ENCODE results near the gene ILKAP.

Gene ILKAP

DNA sequence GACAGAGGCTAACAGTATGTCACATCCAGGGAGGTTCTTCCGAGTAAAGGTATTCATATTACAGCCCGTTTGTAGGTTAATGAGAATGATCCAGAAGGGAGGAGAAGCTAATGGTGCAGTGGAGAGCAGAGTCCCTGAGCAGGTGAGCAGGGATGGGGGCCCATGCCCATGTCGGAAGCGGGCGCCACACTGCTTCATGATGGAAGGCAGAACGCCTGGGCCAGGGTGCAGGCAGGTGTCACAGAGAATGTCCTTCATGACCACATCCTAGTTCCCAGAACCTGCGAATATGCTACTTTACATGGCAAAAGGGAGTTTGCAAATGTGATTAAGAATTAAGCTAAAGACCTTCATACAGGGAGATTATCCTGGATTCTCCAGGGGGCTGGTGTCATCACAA is 32.4 kb upstream of the ILKAP start:
- H3K27ac ChIP-seq (ENCODE audit: insufficient read depth in 1 of 2, low read depth in 1 of 2, low read length in 2 of 2, poor library complexity in 1 of 2, severe bottlenecking in 2 of 2): no peak overlapping the region
- H3K4me3 ChIP-seq (ENCODE audit: control insufficient read depth in 1 of 7, extremely low read depth in 1 of 7, insufficient read depth in 4 of 7, low read depth in 2 of 7, low read length in 6 of 7): no peak overlapping the region
- ChIA-PET POLR2A (no interaction called here), CTCF (interaction anchor here (0.9 kb wide), 1 partner anchor 14 kb away, joined by 4 read pairs; no protein-coding TSS in a partner anchor)
- DNase-seq: no peak
- H3K9me3 ChIP-seq (ENCODE audit: control extremely low read depth in 1 of 5, control insufficient read depth in 4 of 5, insufficient read depth in 2 of 5, low read depth in 1 of 5, low read length in 4 of 5): peaks cover 0 to 5% (median 0%) of the 10 kb centered on the region in 5 experiments
- WGBS (ENCODE audit: insufficient coverage): 99% methylated on average over 7 of the region's 7 CpGs
- H3K4me1 ChIP-seq (ENCODE audit: control extremely low read depth in 1 of 4, control insufficient read depth in 4 of 4, insufficient read depth in 4 of 4, low read length in 3 of 4): peaks cover 0 to 29% (median 27%) of the 10 kb centered on the region in 4 experiments
- H3K27me3 ChIP-seq (replicated peaks in 2 of 5; ENCODE audit: control insufficient read depth in 4 of 5, insufficient read depth in 5 of 5, low read length in 4 of 5): peaks cover 12 to 68% (median 28%) of the 10 kb centered on the region in 5 experiments
- H3K36me3 ChIP-seq (ENCODE audit: control insufficient read depth in 4 of 4, insufficient read depth in 4 of 4, low read length in 3 of 4): no peaks in the 10 kb centered on the region

DNA sequence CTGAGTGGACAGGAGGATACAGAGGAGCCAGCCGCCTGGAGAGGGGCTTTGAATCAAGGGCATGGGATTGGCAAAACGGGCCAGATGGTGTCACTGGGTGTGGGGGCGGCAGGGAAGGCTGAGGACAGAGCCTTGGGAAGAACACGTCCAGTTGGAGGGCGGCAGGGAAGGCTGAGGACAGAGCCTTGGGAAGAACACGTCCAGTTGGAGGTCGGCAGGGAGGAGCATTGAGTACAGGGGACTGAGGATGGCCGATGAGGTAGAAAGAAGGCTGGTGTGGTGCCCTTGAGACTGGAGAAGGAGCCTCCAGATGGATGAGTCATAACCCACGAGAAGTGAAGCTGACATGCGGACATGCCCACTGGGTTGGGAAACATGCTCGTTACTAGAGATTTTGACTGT is 31.8 kb upstream of the ILKAP start:
- 90% methylated on average over 11 of the region's 11 CpGs for WGBS (ENCODE audit: insufficient coverage)
- POLR2A ChIA-PET: no interaction called here
- Histone ChIP-seq H3K27me3 (replicated peaks in 2 of 5; ENCODE audit: control insufficient read depth in 4 of 5, insufficient read depth in 5 of 5, low read length in 4 of 5) (peaks cover 12 to 69% (median 28%) of the 10 kb centered on the region in 5 experiments), H3K4me1 (ENCODE audit: control extremely low read depth in 1 of 4, control insufficient read depth in 4 of 4, insufficient read depth in 4 of 4, low read length in 3 of 4) (peaks cover 0 to 27% (median 24%) of the 10 kb centered on the region in 4 experiments), H3K4me3 (ENCODE audit: control insufficient read depth in 1 of 7, extremely low read depth in 1 of 7, insufficient read depth in 4 of 7, low read depth in 2 of 7, low read length in 6 of 7) (no peak overlapping the region), H3K36me3 (ENCODE audit: control insufficient read depth in 4 of 4, insufficient read depth in 4 of 4, low read length in 3 of 4) (no peaks in the 10 kb centered on the region), H3K9me3 (ENCODE audit: control extremely low read depth in 1 of 5, control insufficient read depth in 4 of 5, insufficient read depth in 2 of 5, low read depth in 1 of 5, low read length in 4 of 5) (peaks cover 0 to 5% (median 0%) of the 10 kb centered on the region in 5 experiments), H3K27ac (ENCODE audit: insufficient read depth in 1 of 2, low read depth in 1 of 2, low read length in 2 of 2, poor library complexity in 1 of 2, severe bottlenecking in 2 of 2) (no peak overlapping the region)
- peak in 2 of 3 donors; percentile 34 to 54 for DNase-seq
- CTCF ChIA-PET: no interaction called here

DNA sequence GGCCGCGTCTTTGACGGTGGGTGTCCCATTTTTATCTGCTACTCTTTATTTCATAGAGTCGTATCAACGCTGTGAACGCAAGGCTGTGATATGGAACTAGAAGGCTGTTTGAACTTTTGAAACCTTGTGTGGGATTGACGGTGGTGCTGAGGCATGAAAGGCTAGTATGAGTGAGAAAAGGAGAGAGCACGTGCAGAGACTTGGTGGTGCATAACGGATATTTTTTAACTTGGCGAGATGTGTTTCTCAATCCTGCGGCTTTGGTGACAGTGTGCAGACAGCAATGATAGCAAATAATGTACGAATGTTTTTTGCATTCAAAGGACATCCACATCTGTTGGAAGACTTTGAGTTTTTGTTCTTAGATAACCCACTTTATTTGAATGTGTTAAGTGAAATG is 30.1 kb upstream of the ILKAP start:
- Histone ChIP-seq H3K9me3 (ENCODE audit: control extremely low read depth in 1 of 5, control insufficient read depth in 4 of 5, insufficient read depth in 2 of 5, low read depth in 1 of 5, low read length in 4 of 5) (no peaks in the 10 kb centered on the region), H3K4me1 (ENCODE audit: control extremely low read depth in 1 of 4, control insufficient read depth in 4 of 4, insufficient read depth in 4 of 4, low read length in 3 of 4) (peaks cover 0 to 14% (median 13%) of the 10 kb centered on the region in 4 experiments), H3K4me3 (ENCODE audit: control insufficient read depth in 1 of 7, extremely low read depth in 1 of 7, insufficient read depth in 4 of 7, low read depth in 2 of 7, low read length in 6 of 7) (no peak overlapping the region), H3K36me3 (ENCODE audit: control insufficient read depth in 4 of 4, insufficient read depth in 4 of 4, low read length in 3 of 4) (no peaks in the 10 kb centered on the region), H3K27ac (ENCODE audit: insufficient read depth in 1 of 2, low read depth in 1 of 2, low read length in 2 of 2, poor library complexity in 1 of 2, severe bottlenecking in 2 of 2) (no peak overlapping the region), H3K27me3 (replicated peaks in 2 of 5; ENCODE audit: control insufficient read depth in 4 of 5, insufficient read depth in 5 of 5, low read length in 4 of 5) (peaks cover 12 to 67% (median 24%) of the 10 kb centered on the region in 5 experiments)
- POLR2A ChIA-PET: no interaction called here
- CTCF ChIA-PET: interaction anchor here (0.5 kb wide), 1 partner anchor 11 kb away, joined by 3 read pairs; no protein-coding TSS in a partner anchor
- no peak for DNase-seq
- 92% methylated on average over 5 of the region's 12 CpGs for WGBS (ENCODE audit: insufficient coverage)

DNA sequence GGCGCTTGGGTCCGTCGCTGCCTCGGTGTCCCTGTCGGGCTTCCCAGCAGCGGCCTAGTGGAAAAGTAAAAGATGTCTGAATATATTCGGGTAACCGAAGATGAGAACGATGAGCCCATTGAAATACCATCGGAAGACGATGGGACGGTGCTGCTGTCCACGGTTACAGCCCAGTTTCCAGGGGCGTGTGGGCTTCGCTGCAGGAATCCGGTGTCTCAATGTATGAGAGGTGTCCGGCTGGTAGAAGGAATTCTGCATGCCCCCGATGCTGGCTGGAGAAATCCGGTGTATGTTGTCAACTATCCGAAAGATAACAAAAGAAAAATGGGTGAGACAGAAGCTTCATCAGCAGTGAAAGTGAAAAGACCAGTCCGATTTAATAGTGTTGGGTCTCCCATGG is 28.3 kb upstream of the ILKAP start:
- Histone ChIP-seq H3K36me3 (ENCODE audit: control insufficient read depth in 4 of 4, insufficient read depth in 4 of 4, low read length in 3 of 4) (no peaks in the 10 kb centered on the region), H3K4me3 (ENCODE audit: control insufficient read depth in 1 of 7, extremely low read depth in 1 of 7, insufficient read depth in 4 of 7, low read depth in 2 of 7, low read length in 6 of 7) (peak overlapping the region in 3 of 7 experiments; percentile 38 to 67 (median 64)), H3K27ac (ENCODE audit: insufficient read depth in 1 of 2, low read depth in 1 of 2, low read length in 2 of 2, poor library complexity in 1 of 2, severe bottlenecking in 2 of 2) (no peak overlapping the region), H3K9me3 (ENCODE audit: control extremely low read depth in 1 of 5, control insufficient read depth in 4 of 5, insufficient read depth in 2 of 5, low read depth in 1 of 5, low read length in 4 of 5) (no peaks in the 10 kb centered on the region), H3K27me3 (replicated peaks in 2 of 5; ENCODE audit: control insufficient read depth in 4 of 5, insufficient read depth in 5 of 5, low read length in 4 of 5) (peaks cover 6 to 51% (median 8%) of the 10 kb centered on the region in 5 experiments), H3K4me1 (ENCODE audit: control extremely low read depth in 1 of 4, control insufficient read depth in 4 of 4, insufficient read depth in 4 of 4, low read length in 3 of 4) (peaks cover 0 to 14% (median 13%) of the 10 kb centered on the region in 4 experiments)
- no peak for DNase-seq
- 63% methylated on average over 21 of the region's 21 CpGs for WGBS (ENCODE audit: insufficient coverage)
- ChIA-PET POLR2A (no interaction called here), CTCF (no interaction called here)

DNA sequence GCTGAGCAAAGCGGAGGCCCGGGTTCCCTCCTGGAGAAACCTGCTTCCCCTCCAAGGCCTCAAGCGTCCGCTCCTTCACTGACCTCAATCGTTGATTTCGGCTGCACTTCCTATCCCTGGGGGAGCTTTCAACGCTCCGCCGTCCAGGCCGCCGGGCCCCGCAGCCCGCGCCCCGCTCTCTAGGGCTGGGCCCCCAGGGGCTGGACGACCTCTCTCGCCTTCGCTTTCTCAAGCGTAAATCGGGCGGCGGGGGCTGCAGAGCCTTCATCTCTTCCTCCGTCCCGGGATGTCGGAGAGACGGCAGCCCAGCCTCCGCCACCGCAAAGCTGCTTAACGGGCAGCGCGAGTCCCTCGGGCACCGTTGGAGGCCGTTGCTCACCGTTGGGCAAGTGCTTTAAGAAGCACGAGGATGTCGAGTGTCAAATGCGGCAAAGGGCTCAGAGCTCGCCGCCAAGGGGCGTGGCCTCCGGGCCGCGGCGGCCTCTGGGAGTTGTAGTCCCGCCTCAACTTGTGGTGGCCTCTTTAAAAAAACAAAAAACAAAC is 27.8 kb upstream of the ILKAP start:
- ChIA-PET POLR2A (no interaction called here), CTCF (no interaction called here)
- no peak overlapping the region for H3K27ac ChIP-seq (ENCODE audit: insufficient read depth in 1 of 2, low read depth in 1 of 2, low read length in 2 of 2, poor library complexity in 1 of 2, severe bottlenecking in 2 of 2)
- H3K36me3 ChIP-seq (ENCODE audit: control insufficient read depth in 4 of 4, insufficient read depth in 4 of 4, low read length in 3 of 4): no peaks in the 10 kb centered on the region
- peaks cover 0 to 14% (median 13%) of the 10 kb centered on the region in 4 experiments for H3K4me1 ChIP-seq (ENCODE audit: control extremely low read depth in 1 of 4, control insufficient read depth in 4 of 4, insufficient read depth in 4 of 4, low read length in 3 of 4)
- DNase-seq: peak; percentile 79 to 91 (median 91)
- H3K27me3 ChIP-seq (replicated peaks in 2 of 5; ENCODE audit: control insufficient read depth in 4 of 5, insufficient read depth in 5 of 5, low read length in 4 of 5): peaks cover 3 to 46% (median 6%) of the 10 kb centered on the region in 5 experiments
- H3K9me3 ChIP-seq (ENCODE audit: control extremely low read depth in 1 of 5, control insufficient read depth in 4 of 5, insufficient read depth in 2 of 5, low read depth in 1 of 5, low read length in 4 of 5): no peaks in the 10 kb centered on the region
- WGBS (ENCODE audit: insufficient coverage): under 1% methylated on average over 38 of the region's 46 CpGs
- peak overlapping the region in 6 of 7 experiments; percentile 36 to 68 (median 60) for H3K4me3 ChIP-seq (ENCODE audit: control insufficient read depth in 1 of 7, extremely low read depth in 1 of 7, insufficient read depth in 4 of 7, low read depth in 2 of 7, low read length in 6 of 7)

DNA sequence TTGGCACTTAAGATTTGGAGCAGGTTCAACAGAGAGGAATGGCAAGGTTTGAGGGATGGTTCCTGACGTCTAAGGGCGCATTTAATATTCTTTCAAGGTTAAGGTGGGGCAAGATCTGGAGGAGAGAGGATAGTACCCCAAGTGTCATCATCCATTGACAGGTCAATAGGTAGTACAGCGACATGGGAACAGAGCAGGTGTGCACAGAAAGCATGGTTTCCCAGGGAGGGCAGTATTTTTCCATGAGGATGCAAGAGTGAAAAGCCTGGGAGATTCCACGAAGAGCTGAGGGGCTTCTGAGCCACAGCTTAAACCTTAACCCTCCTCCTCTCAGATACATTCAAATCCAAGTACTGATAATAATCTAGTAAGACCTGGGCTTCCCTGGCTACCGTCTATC is 27.2 kb upstream of the ILKAP start:
- no peak for DNase-seq
- H3K27ac ChIP-seq (ENCODE audit: insufficient read depth in 1 of 2, low read depth in 1 of 2, low read length in 2 of 2, poor library complexity in 1 of 2, severe bottlenecking in 2 of 2): no peak overlapping the region
- WGBS (ENCODE audit: insufficient coverage): 76% methylated on average over 4 of the region's 5 CpGs
- ChIA-PET CTCF (no interaction called here), POLR2A (no interaction called here)
- H3K4me1 ChIP-seq (ENCODE audit: control extremely low read depth in 1 of 4, control insufficient read depth in 4 of 4, insufficient read depth in 4 of 4, low read length in 3 of 4): peaks cover 0 to 14% (median 13%) of the 10 kb centered on the region in 4 experiments
- peaks cover 0 to 2% (median 0%) of the 10 kb centered on the region in 4 experiments for H3K36me3 ChIP-seq (ENCODE audit: control insufficient read depth in 4 of 4, insufficient read depth in 4 of 4, low read length in 3 of 4)
- peak overlapping the region in 5 of 7 experiments; percentile 38 to 68 (median 64) for H3K4me3 ChIP-seq (ENCODE audit: control insufficient read depth in 1 of 7, extremely low read depth in 1 of 7, insufficient read depth in 4 of 7, low read depth in 2 of 7, low read length in 6 of 7)
- H3K27me3 ChIP-seq (replicated peaks in 2 of 5; ENCODE audit: control insufficient read depth in 4 of 5, insufficient read depth in 5 of 5, low read length in 4 of 5): peaks cover 3 to 40% (median 6%) of the 10 kb centered on the region in 5 experiments
- H3K9me3 ChIP-seq (ENCODE audit: control extremely low read depth in 1 of 5, control insufficient read depth in 4 of 5, insufficient read depth in 2 of 5, low read depth in 1 of 5, low read length in 4 of 5): no peaks in the 10 kb centered on the region

DNA sequence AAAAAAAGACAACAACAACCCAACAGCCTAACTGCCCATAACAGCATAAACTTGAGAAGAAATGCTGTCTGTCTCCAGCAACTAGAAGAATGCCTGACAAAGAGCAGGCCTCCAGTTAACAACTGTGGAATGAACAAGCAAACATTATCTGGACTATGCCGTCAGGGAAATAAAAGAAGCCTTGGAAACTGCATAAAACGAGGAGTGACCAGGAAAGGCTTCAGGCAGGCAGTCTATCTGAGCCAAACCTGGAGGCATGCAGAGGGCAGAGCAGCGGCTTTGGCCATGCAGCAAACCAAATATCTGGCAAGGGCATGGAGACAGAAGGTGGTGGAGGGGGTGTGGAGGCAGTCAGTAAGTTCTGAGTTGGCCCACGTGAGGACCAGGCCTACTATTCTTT is 25.2 kb upstream of the ILKAP start:
- H3K4me1 ChIP-seq (ENCODE audit: control extremely low read depth in 1 of 4, control insufficient read depth in 4 of 4, insufficient read depth in 4 of 4, low read length in 3 of 4): peaks cover 0 to 11% (median 9%) of the 10 kb centered on the region in 4 experiments
- peaks cover 0 to 5% (median 0%) of the 10 kb centered on the region in 4 experiments for H3K36me3 ChIP-seq (ENCODE audit: control insufficient read depth in 4 of 4, insufficient read depth in 4 of 4, low read length in 3 of 4)
- 100% methylated on average over 3 of the region's 4 CpGs for WGBS (ENCODE audit: insufficient coverage)
- no peaks in the 10 kb centered on the region for H3K9me3 ChIP-seq (ENCODE audit: control extremely low read depth in 1 of 5, control insufficient read depth in 4 of 5, insufficient read depth in 2 of 5, low read depth in 1 of 5, low read length in 4 of 5)
- POLR2A ChIA-PET: no interaction called here
- H3K4me3 ChIP-seq (ENCODE audit: control insufficient read depth in 1 of 7, extremely low read depth in 1 of 7, insufficient read depth in 4 of 7, low read depth in 2 of 7, low read length in 6 of 7): no peak overlapping the region
- DNase-seq: no peak
- CTCF ChIA-PET: no interaction called here
- no peak overlapping the region for H3K27ac ChIP-seq (ENCODE audit: insufficient read depth in 1 of 2, low read depth in 1 of 2, low read length in 2 of 2, poor library complexity in 1 of 2, severe bottlenecking in 2 of 2)
- H3K27me3 ChIP-seq (replicated peaks in 2 of 5; ENCODE audit: control insufficient read depth in 4 of 5, insufficient read depth in 5 of 5, low read length in 4 of 5): peaks cover 0 to 32% (median 0%) of the 10 kb centered on the region in 5 experiments
